ENCODE results near the gene ZSCAN21. TPM values are rescaled to one million over a fixed set of nuclear protein-coding genes. Genes with fewer than 3 reads are reported as not detected.

Gene ZSCAN21
- polyA plus RNA-seq, 3 donors: 1.5 to 4.6 (median 4.4) TPM

DNA sequence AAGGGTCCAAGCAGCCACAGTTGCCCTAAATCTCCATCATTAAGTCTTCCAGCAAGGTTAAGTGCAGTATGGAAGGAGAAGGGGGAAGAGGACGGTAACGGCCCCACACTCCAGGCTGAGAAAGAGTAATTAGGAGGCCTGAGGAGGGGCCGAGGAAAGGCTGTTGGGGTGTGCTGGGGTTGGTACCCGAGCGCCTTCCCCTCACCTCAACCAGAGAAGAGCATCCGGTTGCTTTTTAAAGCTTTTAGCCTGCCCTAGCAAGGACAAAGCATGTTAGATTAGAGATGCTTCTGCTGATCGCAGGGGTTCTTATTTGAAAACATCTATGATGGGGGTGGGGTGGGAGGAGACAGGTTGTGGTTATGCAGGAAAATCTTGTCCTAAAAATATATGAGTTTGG lies 9.0 kb upstream of the ZSCAN21 start:
- no peak overlapping the region for H3K4me3 Mint-ChIP-seq
- DNase-seq: no peak

GRCh38 chr7:100044718-100045117 lies 4.9 kb upstream of the ZSCAN21 start:
- WGBS (ENCODE audit: insufficient coverage): 27% methylated on average over 3 of the region's 6 CpGs
- Histone ChIP-seq H3K36me3 (replicated peaks in 1 of 2; ENCODE audit: control insufficient read depth in 1 of 2, insufficient read depth in 2 of 2, low read length in 2 of 2) (no peaks in the 10 kb centered on the region), H3K27ac (ENCODE audit: low read depth in 1 of 2, low read length in 2 of 2) (no peak overlapping the region), H3K9me3 (replicated peaks in 1 of 2; ENCODE audit: control insufficient read depth in 1 of 2, insufficient read depth in 1 of 2, low read length in 2 of 2) (no peaks in the 10 kb centered on the region), H3K79me2 (ENCODE audit: insufficient read depth, low read length) (peaks cover under 1% of the 10 kb centered on the region), H3K4me3 (replicated peaks in 1 of 3; ENCODE audit: low read depth in 2 of 3, low read length in 3 of 3) (no peak overlapping the region), H3K9ac (ENCODE audit: insufficient read depth, low read length, poor library complexity, severe bottlenecking) (no peak overlapping the region), H3K4me1 (ENCODE audit: control insufficient read depth in 1 of 2, insufficient read depth in 2 of 2, low read length in 2 of 2) (peaks cover 7 to 17% of the 10 kb centered on the region in 2 donors), H4K20me1 (ENCODE audit: insufficient read depth, low read length) (no peaks in the 10 kb centered on the region), H3K4me2 (replicated peaks; ENCODE audit: extremely low read depth, low read length, poor library complexity, severe bottlenecking) (no peak overlapping the region), H2AFZ (ENCODE audit: insufficient read depth, low read depth, low read length, poor library complexity, severe bottlenecking) (no peak overlapping the region), H3K27me3 (ENCODE audit: control insufficient read depth in 2 of 2, insufficient read depth in 2 of 2, low read length in 2 of 2) (no peaks in the 10 kb centered on the region)
- intact Hi-C loops (cut with micrococcal nuclease): no loop called here
- Mint-ChIP-seq H3K9me3 (peaks cover 0 to 5% (median 0%) of the 10 kb centered on the region in 7 donors), H3K27me3 (ENCODE audit: low read depth in 3 of 3) (peaks cover 2 to 7% (median 5%) of the 10 kb centered on the region in 3 donors), H3K4me1 (peaks cover 20% of the 10 kb centered on the region), H3K27ac (peak overlapping the region in 1 of 7 donors; percentile 17), H3K4me3 (peak overlapping the region; percentile 14 to 74), H3K36me3 (no peaks in the 10 kb centered on the region)
- TF ChIP-seq, protein P1, sequence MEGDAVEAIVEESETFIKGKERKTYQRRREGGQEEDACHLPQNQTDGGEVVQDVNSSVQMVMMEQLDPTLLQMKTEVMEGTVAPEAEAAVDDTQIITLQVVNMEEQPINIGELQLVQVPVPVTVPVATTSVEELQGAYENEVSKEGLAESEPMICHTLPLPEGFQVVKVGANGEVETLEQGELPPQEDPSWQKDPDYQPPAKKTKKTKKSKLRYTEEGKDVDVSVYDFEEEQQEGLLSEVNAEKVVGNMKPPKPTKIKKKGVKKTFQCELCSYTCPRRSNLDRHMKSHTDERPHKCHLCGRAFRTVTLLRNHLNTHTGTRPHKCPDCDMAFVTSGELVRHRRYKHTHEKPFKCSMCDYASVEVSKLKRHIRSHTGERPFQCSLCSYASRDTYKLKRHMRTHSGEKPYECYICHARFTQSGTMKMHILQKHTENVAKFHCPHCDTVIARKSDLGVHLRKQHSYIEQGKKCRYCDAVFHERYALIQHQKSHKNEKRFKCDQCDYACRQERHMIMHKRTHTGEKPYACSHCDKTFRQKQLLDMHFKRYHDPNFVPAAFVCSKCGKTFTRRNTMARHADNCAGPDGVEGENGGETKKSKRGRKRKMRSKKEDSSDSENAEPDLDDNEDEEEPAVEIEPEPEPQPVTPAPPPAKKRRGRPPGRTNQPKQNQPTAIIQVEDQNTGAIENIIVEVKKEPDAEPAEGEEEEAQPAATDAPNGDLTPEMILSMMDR (IDR thresholded peaks at IDR 0.05): peak; percentile 21
- peak; percentile 13 to 39 (median 20) for DNase-seq

More for the DNA sequence above, 9.0 kb upstream of the ZSCAN21 start:
- no peak overlapping the region for H3K4me3 ChIP-seq (replicated peaks in 1 of 3; ENCODE audit: low read depth in 2 of 3, low read length in 3 of 3)
- Mint-ChIP-seq H3K27ac (no peak overlapping the region), H3K9me3 (peaks cover 0 to 5% (median 0%) of the 10 kb centered on the region in 7 donors), H3K36me3 (peaks cover 22 to 33% of the 10 kb centered on the region in 2 donors), H3K4me1 (peaks cover 18% of the 10 kb centered on the region), H3K27me3 (ENCODE audit: low read depth in 3 of 3) (peaks cover 0 to 6% (median 0%) of the 10 kb centered on the region in 3 donors)
- H3K36me3 ChIP-seq (replicated peaks in 1 of 2; ENCODE audit: control insufficient read depth in 1 of 2, insufficient read depth in 2 of 2, low read length in 2 of 2): peaks cover 10 to 27% of the 10 kb centered on the region in 2 donors
- H4K20me1 ChIP-seq (ENCODE audit: insufficient read depth, low read length): no peaks in the 10 kb centered on the region
- no peak overlapping the region for H2AFZ ChIP-seq (ENCODE audit: insufficient read depth, low read depth, low read length, poor library complexity, severe bottlenecking)
- H3K9me3 ChIP-seq (replicated peaks in 1 of 2; ENCODE audit: control insufficient read depth in 1 of 2, insufficient read depth in 1 of 2, low read length in 2 of 2): no peaks in the 10 kb centered on the region
- 0% methylated on average over 1 of the region's 7 CpGs for WGBS (ENCODE audit: insufficient coverage)
- no peak overlapping the region for H3K4me2 ChIP-seq (replicated peaks; ENCODE audit: extremely low read depth, low read length, poor library complexity, severe bottlenecking)
- H3K27ac ChIP-seq (ENCODE audit: low read depth in 1 of 2, low read length in 2 of 2): no peak overlapping the region
- H3K27me3 ChIP-seq (ENCODE audit: control insufficient read depth in 2 of 2, insufficient read depth in 2 of 2, low read length in 2 of 2): no peaks in the 10 kb centered on the region
- TF ChIP-seq, protein P1 (IDR thresholded peaks at IDR 0.05): no peak
- no peaks in the 10 kb centered on the region for H3K79me2 ChIP-seq (ENCODE audit: insufficient read depth, low read length)
- peaks cover 3 to 10% of the 10 kb centered on the region in 2 donors for H3K4me1 ChIP-seq (ENCODE audit: control insufficient read depth in 1 of 2, insufficient read depth in 2 of 2, low read length in 2 of 2)
- peak overlapping the region; percentile 27 for H3K9ac ChIP-seq (ENCODE audit: insufficient read depth, low read length, poor library complexity, severe bottlenecking)
- intact Hi-C loops (cut with micrococcal nuclease): no loop called here
